ENCODE results near the gene KYNU. TPM values are rescaled to one million over a fixed set of nuclear protein-coding genes. Genes with fewer than 3 reads are reported as not detected.
A peak's percentile ranks its signal among the peaks of the same experiment; 100 is the strongest.

Gene KYNU
- total RNA-seq, 1 donor from 2014 or later = 34.5 TPM

GRCh38 chr2:142989273-142990204 lies 112.1 kb downstream of the KYNU start:
- Histone ChIP-seq H3K27ac (no peak overlapping the region), H3K27me3 (no peaks in the 10 kb centered on the region), H3K36me3 (no peaks in the 10 kb centered on the region), H3K4me1 (no peaks in the 10 kb centered on the region), H3K9me3 (no peaks in the 10 kb centered on the region), H3K4me3 (no peak overlapping the region)
- peak; percentile 58 for TF ChIP-seq CTCF (IDR thresholded peaks at IDR 0.05)
- ATAC-seq = peak; percentile 56
- intact Hi-C loops (cut with DNase I) = no loop called here
- DNase-seq = no peak

- intact Hi-C loops (cut with DNase I) = no loop called here
- Histone ChIP-seq H3K4me1 (no peaks in the 10 kb centered on the region), H3K27me3 (no peaks in the 10 kb centered on the region), H3K4me3 (no peak overlapping the region), H3K27ac (no peak overlapping the region), H3K9me3 (no peaks in the 10 kb centered on the region), H3K36me3 (no peaks in the 10 kb centered on the region)
- DNase-seq (no peak), ATAC-seq (no peak)
- TF ChIP-seq CTCF (IDR thresholded peaks at IDR 0.05) = no peak
Observed at GRCh38 chr2:142991295-142991694, 113.8 kb downstream of the KYNU start.

DNA sequence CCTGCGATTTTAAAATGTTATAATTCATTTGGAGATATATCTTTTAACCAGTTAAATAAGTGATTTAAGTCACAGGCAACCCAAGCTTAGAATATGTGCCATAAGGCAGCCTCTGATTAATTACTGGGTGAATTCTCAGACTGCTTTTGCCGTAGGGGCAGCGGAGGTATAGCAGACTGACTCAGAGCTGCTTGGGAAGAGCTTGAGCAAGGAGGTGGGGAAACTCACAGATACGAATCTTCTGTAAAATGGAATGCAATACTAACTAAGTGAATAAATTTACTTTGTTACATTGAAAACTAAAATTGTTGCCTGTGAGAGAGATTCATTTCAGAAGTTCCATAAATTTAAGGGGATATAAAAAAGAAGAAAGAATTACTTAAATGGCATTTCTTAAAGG lies 115.4 kb downstream of the KYNU start:
- ATAC-seq = no peak
- H3K4me3 ChIP-seq = no peak overlapping the region
- no peak for TF ChIP-seq CTCF (IDR thresholded peaks at IDR 0.05)
- no peak for DNase-seq
- H3K27me3 ChIP-seq = no peaks in the 10 kb centered on the region
- H3K4me1 ChIP-seq = no peaks in the 10 kb centered on the region
- H3K36me3 ChIP-seq = no peaks in the 10 kb centered on the region
- intact Hi-C loops (cut with DNase I) = no loop called here
- no peak overlapping the region for H3K27ac ChIP-seq
- H3K9me3 ChIP-seq = no peaks in the 10 kb centered on the region

DNA sequence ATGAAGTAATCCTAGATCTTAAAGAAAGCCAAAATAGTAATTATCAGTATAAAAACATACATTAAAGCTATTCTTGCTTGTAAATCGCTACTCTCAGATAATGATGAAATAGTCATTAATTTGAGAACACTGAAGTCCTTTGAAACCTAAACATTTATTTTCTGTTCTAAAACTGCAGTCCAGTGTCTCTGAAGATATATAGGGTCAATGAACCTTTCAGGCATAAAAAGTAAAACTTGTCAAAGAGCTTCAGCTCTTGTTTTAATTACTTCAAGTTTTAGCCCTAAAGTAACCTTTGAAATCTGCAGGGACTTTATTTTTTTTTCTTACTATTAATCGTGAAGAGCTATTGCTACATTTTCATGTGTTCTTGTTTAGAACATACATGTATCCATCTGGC lies 116.3 kb downstream of the KYNU start:
- Histone ChIP-seq H3K4me1 (no peaks in the 10 kb centered on the region), H3K9me3 (no peaks in the 10 kb centered on the region), H3K27ac (no peak overlapping the region), H3K27me3 (no peaks in the 10 kb centered on the region), H3K36me3 (no peaks in the 10 kb centered on the region), H3K4me3 (no peak overlapping the region)
- intact Hi-C loops (cut with DNase I) = no loop called here
- DNase-seq (no peak), ATAC-seq (no peak)
- TF ChIP-seq CTCF (IDR thresholded peaks at IDR 0.05) = no peak

GRCh38 chr2:142994665-142995064 lies 117.2 kb downstream of the KYNU start:
- no peaks in the 10 kb centered on the region for H3K4me1 ChIP-seq
- H3K4me3 ChIP-seq = no peak overlapping the region
- H3K36me3 ChIP-seq = no peaks in the 10 kb centered on the region
- H3K9me3 ChIP-seq = no peaks in the 10 kb centered on the region
- DNase-seq (no peak), ATAC-seq (no peak)
- intact Hi-C loops (cut with DNase I) = no loop called here
- TF ChIP-seq CTCF (IDR thresholded peaks at IDR 0.05) = no peak
- no peaks in the 10 kb centered on the region for H3K27me3 ChIP-seq
- H3K27ac ChIP-seq = no peak overlapping the region
